ENCODE measurements around the gene DIS3L2.

Gene DIS3L2

DNA sequence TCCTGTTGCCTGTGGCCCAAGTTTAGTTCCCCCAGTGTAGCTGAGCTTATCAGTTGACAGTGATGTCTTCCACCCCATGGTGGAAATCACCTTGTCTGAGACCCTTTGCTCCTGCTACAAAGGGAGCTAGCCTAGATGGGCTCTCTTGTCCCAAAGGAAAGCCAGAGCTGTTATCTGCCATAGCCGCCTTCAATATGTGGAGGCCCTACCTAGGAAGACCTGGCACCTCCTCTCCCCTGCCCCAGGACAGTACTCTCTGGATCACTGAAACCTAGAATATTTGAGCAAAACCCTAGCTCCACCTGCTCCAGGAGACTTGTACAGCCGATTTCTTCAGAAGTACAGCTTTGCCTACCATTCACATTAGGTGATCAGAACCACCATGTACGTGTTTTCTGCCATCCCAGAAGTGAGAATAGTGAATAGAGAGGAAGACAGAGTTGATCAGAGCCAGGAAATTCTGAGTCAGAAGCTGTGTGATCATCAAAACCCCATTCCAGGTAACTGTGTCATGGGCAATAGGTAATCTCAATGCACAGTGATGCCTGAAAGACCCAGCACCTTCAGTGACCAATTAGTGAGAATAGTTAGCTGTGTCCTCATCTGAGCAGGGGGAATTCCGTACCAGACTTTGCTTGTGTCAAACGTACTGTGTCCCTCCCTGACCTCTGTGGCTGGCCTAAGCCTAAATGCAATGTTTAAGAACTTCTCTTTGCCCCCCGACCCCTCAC lies 278.6 kb downstream of the DIS3L2 start:
- Histone ChIP-seq H2AFZ (ENCODE audit: low read length) (no peak overlapping the region), H3K9me3 (ENCODE audit: low read length) (no peaks in the 10 kb centered on the region), H3F3A (ENCODE audit: insufficient read depth, low read length) (no peaks in the 10 kb centered on the region), H3K27ac (ENCODE audit: low read depth, low read length, poor library complexity, severe bottlenecking) (no peak overlapping the region), H3K4me2 (ENCODE audit: low read length) (no peak overlapping the region), H3K27me3 (ENCODE audit: insufficient read depth, low read length) (no peaks in the 10 kb centered on the region), H3K79me2 (ENCODE audit: insufficient read depth, low read length) (no peaks in the 10 kb centered on the region), H4K20me1 (ENCODE audit: insufficient read depth, low read length) (no peaks in the 10 kb centered on the region; the same call in 1 of the 2 replicates), H3K4me1 (ENCODE audit: insufficient read depth, low read length, severe bottlenecking) (peaks cover 11% of the 10 kb centered on the region), H3K9me2 (ENCODE audit: low read depth, low read length) (no peaks in the 10 kb centered on the region), H3K4me3 (ENCODE audit: low read depth, low read length, poor library complexity, severe bottlenecking) (no peak overlapping the region), H3K9ac (ENCODE audit: low read length) (no peak overlapping the region), H3K36me3 (ENCODE audit: insufficient read depth, low read length) (no peaks in the 10 kb centered on the region)
- no peak for TF ChIP-seq EZH2 (IDR thresholded peaks at IDR 0.05; ENCODE audit: borderline replicate concordance, low read length)
- TF ChIP-seq, protein P1, sequence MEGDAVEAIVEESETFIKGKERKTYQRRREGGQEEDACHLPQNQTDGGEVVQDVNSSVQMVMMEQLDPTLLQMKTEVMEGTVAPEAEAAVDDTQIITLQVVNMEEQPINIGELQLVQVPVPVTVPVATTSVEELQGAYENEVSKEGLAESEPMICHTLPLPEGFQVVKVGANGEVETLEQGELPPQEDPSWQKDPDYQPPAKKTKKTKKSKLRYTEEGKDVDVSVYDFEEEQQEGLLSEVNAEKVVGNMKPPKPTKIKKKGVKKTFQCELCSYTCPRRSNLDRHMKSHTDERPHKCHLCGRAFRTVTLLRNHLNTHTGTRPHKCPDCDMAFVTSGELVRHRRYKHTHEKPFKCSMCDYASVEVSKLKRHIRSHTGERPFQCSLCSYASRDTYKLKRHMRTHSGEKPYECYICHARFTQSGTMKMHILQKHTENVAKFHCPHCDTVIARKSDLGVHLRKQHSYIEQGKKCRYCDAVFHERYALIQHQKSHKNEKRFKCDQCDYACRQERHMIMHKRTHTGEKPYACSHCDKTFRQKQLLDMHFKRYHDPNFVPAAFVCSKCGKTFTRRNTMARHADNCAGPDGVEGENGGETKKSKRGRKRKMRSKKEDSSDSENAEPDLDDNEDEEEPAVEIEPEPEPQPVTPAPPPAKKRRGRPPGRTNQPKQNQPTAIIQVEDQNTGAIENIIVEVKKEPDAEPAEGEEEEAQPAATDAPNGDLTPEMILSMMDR (IDR thresholded peaks at IDR 0.05; ENCODE audit: low read length) = no peak

DNA sequence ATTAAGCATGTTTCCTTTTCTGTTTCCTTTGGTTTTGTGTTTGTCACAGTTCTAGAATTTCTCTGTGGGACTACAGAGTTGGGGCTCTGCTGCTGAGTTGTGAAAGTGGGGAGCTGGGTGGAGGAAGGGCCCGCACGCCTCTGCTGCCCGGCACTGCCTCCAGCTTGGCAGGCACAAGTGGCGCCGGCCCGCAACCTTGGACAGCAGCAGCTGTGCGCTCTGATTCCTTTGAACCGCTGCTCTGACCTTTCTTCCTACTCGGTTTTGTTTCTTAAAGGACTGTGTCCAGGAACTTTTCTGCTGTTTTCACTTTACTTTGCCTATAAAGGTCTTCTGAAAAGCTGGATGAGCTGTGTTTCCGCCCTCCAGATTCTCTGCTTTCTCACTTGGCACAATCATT lies 279.4 kb downstream of the DIS3L2 start:
- no peak overlapping the region for H3K27ac ChIP-seq (ENCODE audit: low read depth, low read length, poor library complexity, severe bottlenecking)
- no peak overlapping the region for H3K9ac ChIP-seq (ENCODE audit: low read length)
- no peaks in the 10 kb centered on the region for H3K9me3 ChIP-seq (ENCODE audit: low read length)
- TF ChIP-seq EZH2 (IDR thresholded peaks at IDR 0.05; ENCODE audit: borderline replicate concordance, low read length) = no peak
- TF ChIP-seq, protein P1 (IDR thresholded peaks at IDR 0.05; ENCODE audit: low read length) = no peak
- H3K4me1 ChIP-seq (ENCODE audit: insufficient read depth, low read length, severe bottlenecking) = peaks cover 11% of the 10 kb centered on the region
- H3K27me3 ChIP-seq (ENCODE audit: insufficient read depth, low read length) = no peaks in the 10 kb centered on the region
- H3K9me2 ChIP-seq (ENCODE audit: low read depth, low read length) = no peaks in the 10 kb centered on the region
- H3K79me2 ChIP-seq (ENCODE audit: insufficient read depth, low read length) = no peaks in the 10 kb centered on the region
- H2AFZ ChIP-seq (ENCODE audit: low read length) = no peak overlapping the region
- H3K36me3 ChIP-seq (ENCODE audit: insufficient read depth, low read length) = no peaks in the 10 kb centered on the region
- H3F3A ChIP-seq (ENCODE audit: insufficient read depth, low read length) = no peaks in the 10 kb centered on the region
- H4K20me1 ChIP-seq (ENCODE audit: insufficient read depth, low read length) = no peaks in the 10 kb centered on the region; the same call in 1 of the 2 replicates
- no peak overlapping the region for H3K4me3 ChIP-seq (ENCODE audit: low read depth, low read length, poor library complexity, severe bottlenecking)
- no peak overlapping the region for H3K4me2 ChIP-seq (ENCODE audit: low read length)

DNA sequence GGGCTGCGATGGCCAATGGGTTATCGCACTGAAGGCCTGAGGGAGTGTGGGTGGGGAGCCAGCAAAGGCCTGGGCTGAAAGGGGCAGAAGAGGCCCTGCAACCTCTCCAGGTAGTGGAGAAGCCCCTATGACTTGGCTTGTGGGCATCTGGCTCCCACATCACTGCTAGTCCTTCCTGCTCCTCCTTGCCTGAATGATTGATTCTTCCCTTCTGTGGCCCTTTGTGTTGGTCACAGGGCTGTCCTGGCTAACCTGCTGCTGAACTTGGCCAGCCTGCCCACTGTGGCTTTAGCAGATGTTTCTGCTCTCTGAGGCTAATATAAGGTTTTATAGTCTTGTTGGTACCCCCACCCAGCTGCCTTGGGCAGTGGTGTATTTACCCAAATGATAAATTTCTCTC lies 280.8 kb downstream of the DIS3L2 start:
- Histone ChIP-seq H3K79me2 (ENCODE audit: insufficient read depth, low read length) (no peaks in the 10 kb centered on the region), H3K36me3 (ENCODE audit: insufficient read depth, low read length) (no peaks in the 10 kb centered on the region), H2AFZ (ENCODE audit: low read length) (no peak overlapping the region), H3K9ac (ENCODE audit: low read length) (no peak overlapping the region), H3K9me3 (ENCODE audit: low read length) (no peaks in the 10 kb centered on the region), H3F3A (ENCODE audit: insufficient read depth, low read length) (no peaks in the 10 kb centered on the region), H4K20me1 (ENCODE audit: insufficient read depth, low read length) (no peaks in the 10 kb centered on the region; the same call in 1 of the 2 replicates), H3K9me2 (ENCODE audit: low read depth, low read length) (no peaks in the 10 kb centered on the region), H3K4me3 (ENCODE audit: low read depth, low read length, poor library complexity, severe bottlenecking) (no peak overlapping the region), H3K4me2 (ENCODE audit: low read length) (no peak overlapping the region), H3K4me1 (ENCODE audit: insufficient read depth, low read length, severe bottlenecking) (peaks cover 6% of the 10 kb centered on the region), H3K27ac (ENCODE audit: low read depth, low read length, poor library complexity, severe bottlenecking) (no peak overlapping the region), H3K27me3 (ENCODE audit: insufficient read depth, low read length) (no peaks in the 10 kb centered on the region)
- TF ChIP-seq, protein P1 (IDR thresholded peaks at IDR 0.05; ENCODE audit: low read length) = no peak
- no peak for TF ChIP-seq EZH2 (IDR thresholded peaks at IDR 0.05; ENCODE audit: borderline replicate concordance, low read length)

Measured in OCI-LY1 (cell line).